HG02938 (cell line): ENCODE data around the gene BARHL2.

Experiments used
- ATAC-seq: cut with Tn5 transposase; IDR thresholded peaks from one replicate; pipeline ENCODE4 v1.9.1; 2021; ENCODE audit warnings: mild to moderate bottlenecking, moderate library complexity; ENCODE audit not compliant: unreplicated experiment

Gene BARHL2

GRCh38 chr1:90724926-90725656, 8.0 kb upstream of the BARHL2 start:
- ATAC-seq = no peak

- ATAC-seq = no peak
These were observed 7.3 kb upstream of the BARHL2 start for GRCh38 chr1:90724361-90724760.

GRCh38 chr1:90723590-90724108, 6.5 kb upstream of the BARHL2 start:
- ATAC-seq = no peak

- ATAC-seq = no peak
These were observed 5.9 kb upstream of the BARHL2 start for GRCh38 chr1:90722874-90723589.

GRCh38 chr1:90721210-90722194, 4.4 kb upstream of the BARHL2 start:
- ATAC-seq = peak; percentile 53

- no peak for ATAC-seq
These were observed 3.1 kb upstream of the BARHL2 start for GRCh38 chr1:90720145-90720636.

GRCh38 chr1:90719330-90720144, 2.4 kb upstream of the BARHL2 start:
- no peak for ATAC-seq

GRCh38 chr1:90718411-90719329, 1.6 kb upstream of the BARHL2 start:
- ATAC-seq = no peak

GRCh38 chr1:90717665-90718410, 736 bp upstream of the BARHL2 start:
- no peak for ATAC-seq

GRCh38 chr1:90717356-90717664, 208 bp upstream of the BARHL2 start:
- ATAC-seq = no peak

- no peak for ATAC-seq
These were observed 905 bp downstream of the BARHL2 start for GRCh38 chr1:90716243-90716551.

GRCh38 chr1:90715309-90715708, 1.8 kb downstream of the BARHL2 start:
- ATAC-seq = no peak

GRCh38 chr1:90714521-90714951, 2.6 kb downstream of the BARHL2 start:
- ATAC-seq = no peak

- no peak for ATAC-seq
These were observed 3.2 kb downstream of the BARHL2 start for GRCh38 chr1:90713741-90714509.

- ATAC-seq = no peak
These were observed 4.0 kb downstream of the BARHL2 start for GRCh38 chr1:90712915-90713730.

- no peak for ATAC-seq
These were observed 4.8 kb downstream of the BARHL2 start for GRCh38 chr1:90712153-90712856.
